Dedifferentiated amniotic fluid mesenchymal stem cell (primary cell): ENCODE measurements around the gene TRDMT1.

Experiments
- DNase-seq: peaks from one replicate; pipeline ENCODE4 v3.0.0-alpha.2; 2016; ENCODE audit errors: extremely low spot score

The TRDMT1 gene

DNA sequence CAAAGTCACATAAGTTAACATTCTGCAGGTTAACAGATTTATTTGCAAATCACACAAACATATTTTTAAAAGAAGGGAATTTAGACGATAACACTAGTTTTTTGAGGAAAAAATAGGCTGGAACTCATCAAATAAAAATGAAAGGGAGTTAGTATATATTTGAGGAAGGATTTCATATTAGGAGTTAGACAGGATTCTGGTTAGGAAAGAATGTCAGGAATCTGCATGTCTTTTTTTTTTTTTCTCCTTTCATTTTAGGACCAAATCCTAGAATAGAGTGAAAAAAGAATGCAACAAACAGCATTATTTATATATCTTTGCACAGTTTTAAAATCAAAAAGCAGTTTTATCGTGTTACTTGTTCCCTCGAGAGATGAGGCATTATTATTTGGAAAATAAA, 8.9 kb upstream of the TRDMT1 start:
- DNase-seq = peak; percentile 56

DNA sequence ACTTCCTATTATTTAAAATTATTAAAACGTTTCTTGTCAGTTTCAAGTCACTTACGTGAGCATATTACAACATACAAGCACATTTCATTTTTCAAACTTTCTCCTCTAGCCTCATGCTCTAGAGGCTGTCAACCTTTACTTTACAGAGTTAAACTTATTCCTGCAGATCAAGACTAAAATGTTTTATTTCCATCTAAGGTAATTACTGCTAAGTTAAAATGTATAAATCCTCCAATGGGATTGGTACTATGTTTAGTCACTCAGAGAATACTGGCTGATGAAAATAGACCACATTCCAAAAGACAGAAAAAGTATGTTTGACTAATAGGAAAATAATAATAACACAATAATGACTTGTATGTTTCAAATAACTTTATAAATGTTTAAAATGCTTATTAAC, 8.4 kb upstream of the TRDMT1 start:
- DNase-seq = no peak

DNA sequence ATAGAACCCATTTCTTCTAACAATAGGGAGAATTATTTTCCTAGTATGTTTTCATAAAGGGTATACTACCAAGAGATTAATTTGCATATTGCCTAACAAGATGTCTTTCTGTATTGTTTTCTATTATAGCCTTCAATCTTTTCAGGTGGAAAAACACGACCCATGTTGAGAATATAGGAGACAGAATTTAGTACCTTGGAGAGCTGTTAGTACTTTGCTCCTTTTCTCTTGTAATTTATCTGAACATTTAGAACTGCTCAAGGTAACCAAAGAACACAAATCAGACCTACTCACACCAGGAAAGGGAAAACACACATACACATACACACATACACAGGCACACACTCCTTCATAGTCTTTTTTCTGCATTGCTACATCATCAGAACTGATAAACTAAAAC, 7.8 kb upstream of the TRDMT1 start:
- DNase-seq = no peak

DNA sequence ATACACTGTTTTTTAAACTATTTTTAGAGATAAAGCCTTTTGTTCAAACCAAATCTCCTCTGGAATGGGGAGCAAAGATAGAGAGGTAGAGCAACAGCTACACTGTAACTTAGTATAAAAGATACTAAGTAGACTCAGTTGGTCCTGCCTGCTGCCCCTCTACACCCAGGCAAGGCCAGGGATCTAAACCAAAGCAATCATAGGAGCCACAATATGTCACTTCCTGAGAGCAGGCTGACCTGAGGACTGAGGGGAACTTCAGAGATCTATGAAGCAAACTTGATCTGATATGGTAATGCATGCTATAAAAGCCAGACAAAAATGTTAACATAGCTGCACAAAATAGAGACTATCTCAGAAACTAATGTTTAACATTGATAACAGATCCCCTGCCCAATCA, 7.0 kb upstream of the TRDMT1 start:
- DNase-seq = no peak

DNA sequence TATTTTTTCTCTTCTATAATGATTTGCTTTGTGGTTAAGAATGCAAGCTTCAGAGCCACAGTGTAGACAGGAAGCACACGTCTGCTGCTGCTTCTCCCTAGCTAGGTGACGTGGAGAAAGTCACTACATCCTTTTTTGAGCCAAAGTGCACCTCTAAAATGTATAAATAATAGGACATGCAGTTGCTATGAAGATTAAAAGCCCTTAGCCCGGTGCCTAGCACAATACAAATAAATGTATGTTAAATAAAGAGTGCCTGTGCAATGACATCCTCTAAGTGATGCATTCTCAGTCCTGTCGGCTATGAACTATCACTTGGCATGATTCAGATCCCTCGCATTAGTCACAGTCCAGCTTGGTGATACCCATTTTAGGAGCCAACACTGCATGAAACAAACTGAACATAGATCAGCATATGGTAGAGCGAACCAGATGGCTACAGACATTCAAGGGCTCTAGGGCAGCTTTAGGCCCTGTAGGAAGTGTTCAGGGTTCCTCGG, 4.8 kb upstream of the TRDMT1 start:
- peak; percentile 70 for DNase-seq

GRCh38 chr10:17203416-17203815, 1.9 kb upstream of the TRDMT1 start:
- DNase-seq = no peak

DNA sequence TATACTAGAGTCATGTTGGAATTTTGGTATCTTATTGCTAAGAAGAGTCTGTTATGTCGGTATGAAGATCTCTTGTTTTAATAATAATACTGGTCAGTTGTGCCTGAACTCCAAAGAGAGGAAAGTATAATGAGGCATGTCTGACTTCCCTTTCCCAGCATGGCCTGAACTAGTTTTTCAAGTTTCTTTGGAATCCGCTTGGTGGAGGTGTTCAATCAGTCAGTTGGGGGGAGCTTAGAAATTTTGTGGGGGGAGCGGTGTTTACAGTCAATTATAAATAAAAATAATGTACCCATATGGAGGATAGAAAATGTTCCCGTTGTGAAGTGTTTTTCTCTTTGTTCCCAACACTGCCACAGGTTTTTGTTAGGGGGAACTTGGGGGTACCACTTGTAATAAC, 1.5 kb upstream of the TRDMT1 start:
- no peak for DNase-seq

- DNase-seq = no peak
Measured at GRCh38 chr10:17202506-17202905, 1.0 kb upstream of the TRDMT1 start.

DNA sequence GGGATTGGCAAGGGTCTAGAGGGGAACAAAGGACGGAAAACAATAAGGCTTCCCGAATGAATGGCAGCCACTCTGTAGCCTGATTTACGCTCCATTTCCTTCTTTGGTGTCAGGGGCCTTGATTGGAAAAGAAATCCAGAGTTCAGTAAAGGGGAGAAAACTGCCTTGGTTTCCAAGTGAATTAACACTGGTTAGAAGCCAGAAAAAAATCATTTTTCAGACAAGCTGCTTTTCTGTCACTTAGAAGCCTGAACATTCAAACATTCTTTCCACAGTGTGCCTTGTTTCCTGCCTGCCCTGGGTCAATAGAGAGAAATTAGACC, 283 bp upstream of the TRDMT1 start:
- DNase-seq = no peak

DNA sequence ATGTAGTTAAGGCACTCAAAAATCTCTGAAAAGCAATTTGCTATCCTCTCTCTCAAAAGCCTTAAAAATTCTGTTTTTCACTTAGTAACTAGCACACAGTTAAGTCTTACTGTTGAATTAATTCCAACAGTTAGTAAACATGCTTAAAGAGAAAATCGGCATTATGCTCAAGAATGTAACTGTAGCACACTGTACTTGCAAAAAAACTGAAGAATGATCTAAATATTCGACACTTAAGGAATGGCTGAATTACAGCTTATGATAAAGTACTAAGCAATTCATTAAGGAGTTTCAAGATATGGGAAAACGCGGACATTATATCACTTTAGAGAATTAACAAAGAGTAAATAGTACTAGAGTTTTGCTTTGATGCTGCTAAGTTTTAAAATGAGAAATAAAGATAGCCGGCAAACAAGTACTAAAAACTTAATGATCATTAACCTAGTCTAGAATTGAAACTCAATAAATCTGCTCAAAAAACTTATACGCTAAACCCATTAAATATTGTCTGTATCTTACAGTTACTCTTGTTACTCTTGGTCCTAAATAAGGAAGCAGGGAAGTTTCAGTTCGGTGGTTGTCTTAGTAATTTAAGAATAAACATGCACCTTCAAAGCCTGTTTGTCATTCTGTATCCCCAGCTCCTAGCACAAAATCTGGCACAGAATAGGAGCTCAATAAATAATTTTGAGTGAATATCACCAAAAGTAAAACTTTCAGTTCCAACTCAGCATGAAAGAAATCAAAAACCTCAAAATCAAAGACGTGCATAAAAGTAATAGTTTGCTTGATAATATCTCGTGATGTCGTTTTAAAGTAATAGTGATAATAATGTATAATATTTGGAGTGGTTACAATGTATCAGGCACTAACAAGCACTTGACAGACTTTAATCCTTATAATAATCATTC, 1.2 kb downstream of the TRDMT1 start:
- DNase-seq = no peak

GRCh38 chr10:17199351-17199804, 2.1 kb downstream of the TRDMT1 start:
- DNase-seq = peak; percentile 52

GRCh38 chr10:17196573-17196972, 4.9 kb downstream of the TRDMT1 start:
- DNase-seq = no peak

- DNase-seq = no peak
Measured at GRCh38 chr10:17196045-17196444, 5.4 kb downstream of the TRDMT1 start.

DNA sequence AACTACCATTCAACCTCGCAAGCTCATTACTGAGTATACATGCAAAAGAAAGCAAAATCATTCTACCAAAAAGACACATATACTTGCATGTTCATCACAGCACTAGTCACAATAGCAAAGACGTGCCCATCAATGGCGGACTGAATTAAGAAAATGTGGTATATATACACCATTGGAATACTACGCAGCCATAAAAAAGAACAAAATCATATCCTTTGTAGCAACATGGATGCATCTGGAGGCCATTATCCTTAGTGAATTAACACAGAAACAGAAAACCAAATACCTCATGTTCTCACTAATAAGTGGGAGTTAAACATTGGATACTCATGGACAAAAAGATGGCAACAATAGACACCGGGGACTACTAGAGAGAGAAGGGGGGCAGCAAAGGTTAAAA, 6.4 kb downstream of the TRDMT1 start:
- no peak for DNase-seq

DNA sequence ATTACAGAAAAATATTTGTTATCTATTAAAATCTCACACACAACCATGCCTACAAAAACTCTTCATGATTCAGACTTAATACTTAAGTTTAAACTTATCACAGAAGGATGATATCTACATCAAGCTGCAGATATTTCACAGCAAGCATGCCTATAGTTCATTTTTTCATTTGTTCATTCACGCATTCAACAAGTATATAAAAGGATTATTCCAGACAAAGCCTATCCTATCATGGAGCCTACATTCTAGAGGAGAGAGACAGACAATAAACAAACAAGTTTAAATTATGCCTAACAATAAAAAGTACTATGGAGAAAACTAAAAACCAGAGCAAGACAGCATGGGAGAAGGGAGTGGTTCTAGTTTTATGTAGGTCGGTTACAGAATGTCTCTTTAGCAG, 10.9 kb downstream of the TRDMT1 start:
- DNase-seq = no peak

DNA sequence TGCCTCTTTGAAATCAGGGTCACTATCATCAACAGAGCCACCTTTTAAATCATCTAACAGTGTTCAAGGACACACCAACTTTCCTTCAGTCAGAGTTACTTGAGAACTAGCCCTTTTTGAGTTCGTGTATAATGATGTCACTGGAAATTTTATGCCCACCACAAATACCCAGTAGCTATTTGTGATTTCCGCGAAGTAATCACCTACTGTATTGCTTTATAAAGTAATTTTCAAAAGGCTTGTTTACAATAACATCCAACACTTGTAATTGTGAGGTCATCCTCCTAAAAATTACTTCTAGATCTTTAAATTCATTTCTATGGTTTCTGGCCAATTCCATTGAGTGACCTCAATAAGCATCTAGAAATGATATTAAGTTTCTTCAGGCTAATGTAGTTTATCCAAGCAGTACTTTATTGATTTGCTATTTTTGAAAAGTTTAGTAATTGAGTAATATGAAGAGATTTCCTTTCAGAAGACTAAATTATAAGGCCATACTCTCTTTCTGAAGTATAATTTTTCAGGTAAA, 12.8 kb downstream of the TRDMT1 start:
- no peak for DNase-seq

GRCh38 chr10:17185873-17186272, 15.6 kb downstream of the TRDMT1 start:
- DNase-seq = no peak

GRCh38 chr10:17183110-17183509, 18.4 kb downstream of the TRDMT1 start:
- DNase-seq = no peak

GRCh38 chr10:17181751-17182150, 19.7 kb downstream of the TRDMT1 start:
- DNase-seq = no peak

- no peak for DNase-seq
Measured at GRCh38 chr10:17181110-17181509, 20.4 kb downstream of the TRDMT1 start.

GRCh38 chr10:17179002-17179401, 22.5 kb downstream of the TRDMT1 start:
- DNase-seq = no peak

- no peak for DNase-seq
Measured at GRCh38 chr10:17178006-17178405, 23.5 kb downstream of the TRDMT1 start.

DNA sequence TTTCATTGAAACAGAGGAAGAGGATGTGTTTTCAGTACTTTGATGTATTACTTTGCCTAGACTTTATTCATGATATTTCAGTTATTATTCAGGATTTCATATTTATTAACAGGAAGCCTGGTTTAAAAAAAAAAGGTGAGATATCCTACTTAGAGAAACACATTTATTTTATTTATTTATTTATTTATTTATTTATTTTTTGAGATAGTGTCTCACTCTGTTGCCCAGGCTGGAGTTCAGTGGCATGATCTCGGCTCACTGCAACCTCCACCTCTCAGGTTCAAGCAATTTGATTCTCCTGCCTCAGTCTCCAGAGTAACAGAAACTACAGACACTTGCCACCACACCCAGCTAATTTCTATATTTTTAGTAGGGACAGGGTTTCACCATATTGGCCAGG, 24.5 kb downstream of the TRDMT1 start:
- DNase-seq = no peak

DNA sequence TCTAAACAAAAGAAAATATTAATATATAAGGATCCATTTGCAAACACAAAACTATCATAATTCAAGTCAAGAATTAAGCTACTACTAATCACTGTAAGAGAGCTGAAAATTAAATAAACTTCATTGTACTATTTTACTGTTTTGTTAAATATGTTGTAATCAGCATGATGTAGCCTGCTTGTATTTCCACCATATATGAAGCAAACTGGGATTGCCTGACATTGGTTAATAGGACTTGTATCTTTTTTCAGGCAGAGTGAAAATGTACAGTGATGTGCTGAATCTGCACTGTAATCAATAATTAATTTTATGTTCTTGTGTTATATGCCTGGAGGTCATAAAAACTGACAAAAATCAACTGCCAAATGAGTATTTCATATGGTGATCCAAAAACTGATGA, 25.4 kb downstream of the TRDMT1 start:
- DNase-seq = no peak
